ENCODE results near the gene ALG9. TPM values are rescaled to one million over a fixed set of nuclear protein-coding genes. Genes with fewer than 3 reads are reported as not detected.
"Not testable (repeated sequence)": the region's sequence is repeated elsewhere in the genome, so short reads cannot be mapped to it uniquely, and the experiment has no call there.

The ALG9 gene
- total RNA-seq, 1 donor from 2014 or later: 36.9 TPM

- Histone ChIP-seq H3K9me3 (ENCODE audit: low read depth) (no peaks in the 10 kb centered on the region), H2AFZ (replicated peaks) (no peak overlapping the region), H3F3A (ENCODE audit: low read depth) (peaks cover 9% of the 10 kb centered on the region), H3K79me2 (ENCODE audit: low read depth) (no peaks in the 10 kb centered on the region), H3K36me3 (no peaks in the 10 kb centered on the region), H4K20me1 (ENCODE audit: low read depth) (no peaks in the 10 kb centered on the region), H3K4me1 (peaks cover 9% of the 10 kb centered on the region), H3K9ac (no peak overlapping the region), H3K27me3 (no peaks in the 10 kb centered on the region), H3K27ac (no peak overlapping the region), H3K4me2 (no peak overlapping the region), H3K4me3 (no peak overlapping the region)
- no peak overlapping the region for H3K27ac Mint-ChIP-seq
- H3K9me3 Mint-ChIP-seq: no peaks in the 10 kb centered on the region
- TF ChIP-seq EZH2phosphoT487 (IDR thresholded peaks at IDR 0.05) (no peak), EZH2 (IDR thresholded peaks at IDR 0.05) (no peak), CTCF (IDR thresholded peaks at IDR 0.05) (no peak)
- no peaks in the 10 kb centered on the region for H3K36me3 Mint-ChIP-seq
- peaks cover 16% of the 10 kb centered on the region for H3K4me1 Mint-ChIP-seq
- no peak for DNase-seq (ENCODE audit: low spot score)
- no peaks in the 10 kb centered on the region for H3K27me3 Mint-ChIP-seq (ENCODE audit: insufficient read depth, low read depth)
- no peak overlapping the region for H3K4me3 Mint-ChIP-seq
Observed at GRCh38 chr11:111776398-111777093, 94.8 kb downstream of the ALG9 start.

- H3F3A ChIP-seq (ENCODE audit: low read depth): peaks cover 9% of the 10 kb centered on the region
- no peak overlapping the region for H3K4me2 ChIP-seq
- no peaks in the 10 kb centered on the region for H3K27me3 ChIP-seq
- H3K9ac ChIP-seq: no peak overlapping the region
- peaks cover 9% of the 10 kb centered on the region for H3K4me1 ChIP-seq
- TF ChIP-seq CTCF (IDR thresholded peaks at IDR 0.05): no peak
- TF ChIP-seq EZH2 (IDR thresholded peaks at IDR 0.05): no peak
- no peak for TF ChIP-seq EZH2phosphoT487 (IDR thresholded peaks at IDR 0.05)
- H3K36me3 Mint-ChIP-seq: no peaks in the 10 kb centered on the region
- DNase-seq (ENCODE audit: low spot score): no peak
- H3K27ac ChIP-seq: no peak overlapping the region
- H3K4me3 ChIP-seq: no peak overlapping the region
- H4K20me1 ChIP-seq (ENCODE audit: low read depth): no peaks in the 10 kb centered on the region
- no peaks in the 10 kb centered on the region for H3K27me3 Mint-ChIP-seq (ENCODE audit: insufficient read depth, low read depth)
- H3K9me3 Mint-ChIP-seq: no peaks in the 10 kb centered on the region
- no peaks in the 10 kb centered on the region for H3K9me3 ChIP-seq (ENCODE audit: low read depth)
- no peak overlapping the region for H3K27ac Mint-ChIP-seq
- H3K79me2 ChIP-seq (ENCODE audit: low read depth): no peaks in the 10 kb centered on the region
- no peak overlapping the region for H3K4me3 Mint-ChIP-seq
- peaks cover 16% of the 10 kb centered on the region for H3K4me1 Mint-ChIP-seq
- H3K36me3 ChIP-seq: no peaks in the 10 kb centered on the region
- H2AFZ ChIP-seq (replicated peaks): no peak overlapping the region
Observed at GRCh38 chr11:111774955-111775710, 96.2 kb downstream of the ALG9 start.

- no peaks in the 10 kb centered on the region for H3K27me3 ChIP-seq
- H3K36me3 ChIP-seq: no peaks in the 10 kb centered on the region
- DNase-seq (ENCODE audit: low spot score): no peak
- H3K4me3 ChIP-seq: no peak overlapping the region
- Mint-ChIP-seq H3K4me1 (peaks cover 6% of the 10 kb centered on the region), H3K27me3 (ENCODE audit: insufficient read depth, low read depth) (no peaks in the 10 kb centered on the region), H3K9me3 (no peaks in the 10 kb centered on the region), H3K36me3 (no peaks in the 10 kb centered on the region), H3K27ac (no peak overlapping the region), H3K4me3 (no peak overlapping the region)
- no peak overlapping the region for H3K9ac ChIP-seq
- no peaks in the 10 kb centered on the region for H4K20me1 ChIP-seq (ENCODE audit: low read depth)
- H3F3A ChIP-seq (ENCODE audit: low read depth): peaks cover 7% of the 10 kb centered on the region
- no peaks in the 10 kb centered on the region for H3K9me3 ChIP-seq (ENCODE audit: low read depth)
- TF ChIP-seq EZH2 (IDR thresholded peaks at IDR 0.05) (no peak), EZH2phosphoT487 (IDR thresholded peaks at IDR 0.05) (no peak), CTCF (IDR thresholded peaks at IDR 0.05) (no peak)
- H3K27ac ChIP-seq: no peak overlapping the region
- H2AFZ ChIP-seq (replicated peaks): no peak overlapping the region
- no peak overlapping the region for H3K4me2 ChIP-seq
- H3K79me2 ChIP-seq (ENCODE audit: low read depth): no peaks in the 10 kb centered on the region
- H3K4me1 ChIP-seq: peaks cover 2% of the 10 kb centered on the region
Observed at GRCh38 chr11:111772535-111772934, 98.8 kb downstream of the ALG9 start.

GRCh38 chr11:111771205-111771604 is 100.2 kb downstream of the ALG9 start:
- not testable (repeated sequence) for H3K4me3 ChIP-seq; H3K27me3 ChIP-seq; H3K4me1 Mint-ChIP-seq; H2AFZ ChIP-seq (replicated peaks); H3K9ac ChIP-seq; H3K36me3 Mint-ChIP-seq; DNase-seq (ENCODE audit: low spot score); H3K4me1 ChIP-seq; H3K4me3 Mint-ChIP-seq; H3K27ac ChIP-seq; H3K27me3 Mint-ChIP-seq (ENCODE audit: insufficient read depth, low read depth); H3K4me2 ChIP-seq; H3K9me3 ChIP-seq (ENCODE audit: low read depth); H3K36me3 ChIP-seq; H4K20me1 ChIP-seq (ENCODE audit: low read depth); H3K9me3 Mint-ChIP-seq; H3K79me2 ChIP-seq (ENCODE audit: low read depth); H3K27ac Mint-ChIP-seq
- H3F3A ChIP-seq (ENCODE audit: low read depth): peaks cover 17% of the 10 kb centered on the region

Measured in neural progenitor cell (in vitro differentiated cells).